ENCODE measurements around the gene MRPS34. TPM values are rescaled to one million over a fixed set of nuclear protein-coding genes. Genes with fewer than 3 reads are reported as not detected.

MRPS34 gene
- 85.9 TPM for total RNA-seq
- long read RNA-seq, transcript MRPS34-202 (3 exons, 1,024 nt): major isoform, 175 of 195 reads
- long read RNA-seq, transcript MRPS34-201 (3 exons, 1,040 nt): minor isoform, 9 of 195 reads
- long read RNA-seq, partial matches to known transcripts: 5 of 195 reads
- long read RNA-seq, other reads (novel, unspliced or antisense): 6 of 195 reads

GRCh38 chr16:1772908-1773702 lies at the start of gene MRPS34:
MRPS34 (minus strand) TSS chr16:1773134; CDS start chr16:1773119, 15 bp downstream.
- ATAC-seq (peak; percentile 72), DNase-seq (peak; percentile 90)
- intact Hi-C loops (cut with micrococcal nuclease): no loop called here

GRCh38 chr16:1821861-1822611 lies 49.1 kb upstream of the MRPS34 start:
- ATAC-seq (no peak), DNase-seq (no peak)
- intact Hi-C loops (cut with micrococcal nuclease): no loop called here

- intact Hi-C loops (cut with micrococcal nuclease): no loop called here
- no peak for DNase-seq
Measured at GRCh38 chr16:1820946-1821290, 48.0 kb upstream of the MRPS34 start.

GRCh38 chr16:1820096-1820945 lies 47.4 kb upstream of the MRPS34 start:
- ATAC-seq: no peak
- DNase-seq: no peak
- intact Hi-C loops (cut with micrococcal nuclease): no loop called here

More at GRCh38 chr16:1820946-1821290, 48.0 kb upstream of the MRPS34 start:
- ATAC-seq: no peak

- DNase-seq: no peak
- intact Hi-C loops (cut with micrococcal nuclease): no loop called here
- no peak for ATAC-seq
Measured at GRCh38 chr16:1819611-1820010, 46.7 kb upstream of the MRPS34 start.

GRCh38 chr16:1818873-1819525 lies 46.1 kb upstream of the MRPS34 start:
- peak; percentile 21 for DNase-seq
- intact Hi-C loops (cut with micrococcal nuclease): no loop called here

GRCh38 chr16:1818204-1818872 lies 45.4 kb upstream of the MRPS34 start:
- ATAC-seq (no peak), DNase-seq (no peak)
- intact Hi-C loops (cut with micrococcal nuclease): no loop called here

More at GRCh38 chr16:1818873-1819525, 46.1 kb upstream of the MRPS34 start:
- no peak for ATAC-seq

- DNase-seq (peak; percentile 19), ATAC-seq (no peak)
- intact Hi-C loops (cut with micrococcal nuclease): no loop called here
Measured at GRCh38 chr16:1817716-1818115, 44.8 kb upstream of the MRPS34 start.

- ATAC-seq (no peak), DNase-seq (peak; percentile 23)
- intact Hi-C loops (cut with micrococcal nuclease): no loop called here
Measured at GRCh38 chr16:1817276-1817589, 44.3 kb upstream of the MRPS34 start.

GRCh38 chr16:1816396-1817275 lies 43.7 kb upstream of the MRPS34 start:
- ATAC-seq: no peak
- DNase-seq: no peak
- intact Hi-C loops (cut with micrococcal nuclease): no loop called here

- intact Hi-C loops (cut with micrococcal nuclease): no loop called here
- ATAC-seq (no peak), DNase-seq (peak; percentile 25)
Measured at GRCh38 chr16:1815461-1815860, 42.5 kb upstream of the MRPS34 start.

- ATAC-seq (peak; percentile 91), DNase-seq (peak; percentile 85)
- intact Hi-C loops (cut with micrococcal nuclease): no loop called here
Measured at GRCh38 chr16:1812732-1813163, 39.8 kb upstream of the MRPS34 start.

- intact Hi-C loops (cut with micrococcal nuclease): no loop called here
- ATAC-seq: no peak
Measured at GRCh38 chr16:1810536-1810935, 37.6 kb upstream of the MRPS34 start.

GRCh38 chr16:1810106-1810505 lies 37.2 kb upstream of the MRPS34 start:
- intact Hi-C loops (cut with micrococcal nuclease): no loop called here
- no peak for ATAC-seq
- DNase-seq: no peak

More at GRCh38 chr16:1810536-1810935, 37.6 kb upstream of the MRPS34 start:
- DNase-seq: no peak

- ATAC-seq (no peak), DNase-seq (peak; percentile 27)
- intact Hi-C loops (cut with micrococcal nuclease): no loop called here
Measured at GRCh38 chr16:1809281-1809801, 36.4 kb upstream of the MRPS34 start.

- no peak for DNase-seq
- intact Hi-C loops (cut with micrococcal nuclease): no loop called here
- no peak for ATAC-seq
Measured at GRCh38 chr16:1808691-1809090, 35.8 kb upstream of the MRPS34 start.

- intact Hi-C loops (cut with micrococcal nuclease): no loop called here
- ATAC-seq (no peak), DNase-seq (no peak)
Measured at GRCh38 chr16:1807626-1808025, 34.7 kb upstream of the MRPS34 start.

Measured in left ventricle myocardium superior (tissue), 1 donor.